Measurements from ENCODE around the gene RNF213. TPM values are rescaled to one million over a fixed set of nuclear protein-coding genes. Genes with fewer than 3 reads are reported as not detected.
A peak's percentile ranks its signal among the peaks of the same experiment; 100 is the strongest.

The RNF213 gene
- total and polyA plus RNA-seq, 10 of the 15 experiments (the other 5 are each of a cell fraction or from before 2014, with no cell fraction given), result 18.6 to 145 (median 65.8) TPM

GRCh38 chr17:80261159-80261894, 675 bp downstream of the RNF213 start (continued):
- no peak for TF ChIP-seq ZNF217 (IDR thresholded peaks at IDR 0.05)
- no peak for TF ChIP-seq BCL3 (IDR thresholded peaks at IDR 0.05; ENCODE audit: borderline replicate concordance, insufficient read depth, low read depth, low read length, poor library complexity, severe bottlenecking)
- TF ChIP-seq JUND (IDR thresholded peaks at IDR 0.05; ENCODE audit: low read depth, low read length), result no peak
- TF ChIP-seq PKNOX1 (IDR thresholded peaks at IDR 0.05), result no peak
- 0 out of 2 replicates have a peak, but pooled peaks have one; percentile 53 for TF ChIP-seq MLLT1 (IDR thresholded peaks at IDR 0.05)
- 0 out of 4 replicates have a peak, but pooled peaks have one; percentile 21 to 26 for TF ChIP-seq IKZF2 (IDR thresholded peaks at IDR 0.05)
- TF ChIP-seq STAT3 (IDR thresholded peaks at IDR 0.05; ENCODE audit: low read depth, low read length), result no peak
- no peak for TF ChIP-seq SREBF2 (IDR thresholded peaks at IDR 0.05; ENCODE audit: low read length)
- TF ChIP-seq WRNIP1 (IDR thresholded peaks at IDR 0.05; ENCODE audit: borderline replicate concordance, low read depth, low read length), result no peak
- TF ChIP-seq DPF2 (IDR thresholded peaks at IDR 0.05), result peak; percentile 70; the same call in 1 of the 2 replicates
- TF ChIP-seq CHD1 (IDR thresholded peaks at IDR 0.05; ENCODE audit: low read depth, low read length), result no peak
- peak; percentile 47; the same call in 1 of the 2 replicates for TF ChIP-seq ZBTB40 (IDR thresholded peaks at IDR 0.05; ENCODE audit: borderline replicate concordance)
- TF ChIP-seq SUZ12 (IDR thresholded peaks at IDR 0.05; ENCODE audit: unreplicated experiment), result no peak
- 0 out of 2 replicates have a peak, but pooled peaks have one; percentile 4 for TF ChIP-seq BACH1 (IDR thresholded peaks at IDR 0.05; ENCODE audit: borderline replicate concordance)
- TF ChIP-seq CREM (IDR thresholded peaks at IDR 0.05; ENCODE audit: low read depth), result no peak
- 0 out of 2 replicates have a peak, but pooled peaks have one; percentile 8 for TF ChIP-seq TCF12 (IDR thresholded peaks at IDR 0.05; ENCODE audit: low read depth, low read length)
- TF ChIP-seq EZH2 (IDR thresholded peaks at IDR 0.05; ENCODE audit: borderline replicate concordance, control insufficient read depth, low read depth, low read length), result no peak
- no peak for TF ChIP-seq SUPT20H (IDR thresholded peaks at IDR 0.05; ENCODE audit: borderline replicate concordance, control insufficient read depth, low read depth, low read length)
- no peak for TF ChIP-seq POLR2AphosphoS2 (IDR thresholded peaks at IDR 0.05; ENCODE audit: low read depth, low read length)
- no peak for TF ChIP-seq HDAC6 (IDR thresholded peaks at IDR 0.05; ENCODE audit: unreplicated experiment)
- no peak for TF ChIP-seq TBL1XR1 (IDR thresholded peaks at IDR 0.05; ENCODE audit: low read depth, low read length)
- no peak for TF ChIP-seq SMAD1 (IDR thresholded peaks at IDR 0.05; ENCODE audit: low read depth, partially characterized antibody)
- no peak for TF ChIP-seq RELA (IDR thresholded peaks at IDR 0.05; ENCODE audit: borderline replicate concordance, partially characterized antibody)

All from GM12878 (cell line).